HepG2 (cell line): ENCODE measurements around the gene SRRM2. TPM values are rescaled to one million over a fixed set of nuclear protein-coding genes. Genes with fewer than 3 reads are reported as not detected.

Experiments used
- HNRNPUL1 ChIP-seq: fragments of 200-400 bp; formaldehyde crosslinking; IDR thresholded peaks from 2 replicates; pipeline ENCODE4 v1.6.1; 2017; ENCODE audit warnings: low read depth, mild to moderate bottlenecking, low read length, moderate library complexity
- ISX ChIP-seq: sonication (generic); formaldehyde crosslinking; conservative IDR thresholded peaks from 2 replicates; pipeline ENCODE4 v1.5.0; 2020; ENCODE audit warnings: missing genetic modification reagents
- KAT7 ChIP-seq: IDR thresholded peaks from 2 replicates; pipeline ENCODE4 v1.6.1; 2018; ENCODE audit warnings: borderline replicate concordance, missing compliant biosample characterization
- KAT8 ChIP-seq: IDR thresholded peaks from 2 replicates; pipeline ENCODE4 v1.6.1; 2016; ENCODE audit warnings: missing genetic modification reagents, missing compliant biosample characterization
- KLF11 ChIP-seq: IDR thresholded peaks from 2 replicates; pipeline ENCODE4 v1.6.1; 2016; ENCODE audit warnings: missing compliant biosample characterization
- MBNL3 ChIP-seq: fragments of 250-450 bp; sonication (Bioruptor Pico); conservative IDR thresholded peaks from 2 replicates; pipeline ENCODE4 v1.8.0; 2022; ENCODE audit warnings: mild to moderate bottlenecking, inconsistent platforms
- MTA1 ChIP-seq: sonication (generic); formaldehyde crosslinking; IDR thresholded peaks from 2 replicates; pipeline ENCODE4 v1.4.0; 2020; ENCODE audit warnings: missing genetic modification reagents, mild to moderate bottlenecking, borderline replicate concordance
- PHF21A ChIP-seq: sonication (generic); formaldehyde crosslinking; IDR thresholded peaks from 2 replicates; pipeline ENCODE4 v1.5.0; 2020; ENCODE audit warnings: mild to moderate bottlenecking, missing genetic modification reagents
- PPARG ChIP-seq: conservative IDR thresholded peaks from 2 replicates; pipeline ENCODE4 v1.6.1; 2016; ENCODE audit warnings: missing biosample characterization, missing genetic modification reagents
- PRMT3 ChIP-seq: sonication (generic); formaldehyde crosslinking; IDR thresholded peaks from 2 replicates; pipeline ENCODE4 v1.8.1; 2022; ENCODE audit warnings: low read depth, mild to moderate bottlenecking, moderate library complexity, missing genetic modification reagents, borderline replicate concordance
- TBX2 ChIP-seq: sonication (generic); formaldehyde crosslinking; IDR thresholded peaks from 2 replicates; pipeline ENCODE4 v1.5.0; 2020; ENCODE audit warnings: missing genetic modification reagents, mild to moderate bottlenecking, borderline replicate concordance
- ZNF317 ChIP-seq: sonication (generic); formaldehyde crosslinking; IDR thresholded peaks from 2 replicates; pipeline ENCODE4 v1.5.0; 2020; ENCODE audit warnings: mild to moderate bottlenecking, missing genetic modification reagents
- ZNF343 ChIP-seq: sonication (generic); formaldehyde crosslinking; IDR thresholded peaks from 2 replicates; pipeline ENCODE4 v1.4.0; 2020; ENCODE audit warnings: mild to moderate bottlenecking, missing genetic modification reagents
- ZNF460 ChIP-seq: sonication (generic); formaldehyde crosslinking; IDR thresholded peaks from 2 replicates; pipeline ENCODE4 v1.5.1; 2020; ENCODE audit warnings: missing genetic modification reagents, mild to moderate bottlenecking, borderline replicate concordance
- ZNF567 ChIP-seq: sonication (generic); formaldehyde crosslinking; IDR thresholded peaks from 2 replicates; pipeline ENCODE4 v1.8.1; 2023; ENCODE audit warnings: mild to moderate bottlenecking, missing genetic modification reagents, borderline replicate concordance
- ZNF709 ChIP-seq: sonication (generic); formaldehyde crosslinking; IDR thresholded peaks from 2 replicates; pipeline ENCODE4 v1.5.0; 2020; ENCODE audit warnings: mild to moderate bottlenecking, missing genetic modification reagents
- ZNF777 ChIP-seq: sonication (generic); formaldehyde crosslinking; IDR thresholded peaks from 2 replicates; pipeline ENCODE4 v1.4.0; 2020; ENCODE audit warnings: missing genetic modification reagents
- ZNF816 ChIP-seq: sonication (generic); formaldehyde crosslinking; IDR thresholded peaks from 2 replicates; pipeline ENCODE4 v1.8.0; 2022; ENCODE audit warnings: missing genetic modification reagents, mild to moderate bottlenecking, borderline replicate concordance
- polyA plus RNA-seq, 8 experiments: library from polyadenylated mRNA; depleted of rRNA in 3 of 8; stranded (reverse) in 7 of 8; unstranded in 1 of 8; fragments of >200 nt; fragmentation: Illumina TruSeq in 4 of 8; extraction: Trizol in 4 of 8; gene quantifications; 2 replicates each; pipeline versions ENCODE4 v1.2.1 to v1.2.3, GENCODE V29; 2011 to 2016; ENCODE audit warnings: low read depth in 4 of 8, missing spikeins in 1 of 8, mixed read lengths in 1 of 8; ENCODE audit not compliant: insufficient read depth in 1 of 8
- total RNA-seq, 5 experiments: library from RNA; depleted of rRNA; stranded (reverse); fragments of >200 nt; fragmentation: Illumina TruSeq; extraction: Trizol; gene quantifications; 2 replicates each; pipeline ENCODE4 v1.2.3, GENCODE V29; 2016; ENCODE audit warnings: low read depth in 1 of 5
- TF ChIP-seq, protein P1 (sequence below): sonication (generic); formaldehyde crosslinking; IDR thresholded peaks from 2 replicates; pipeline ENCODE4 v1.8.1; 2023; ENCODE audit warnings: mild to moderate bottlenecking, moderate library complexity, missing genetic modification reagents
- TF ChIP-seq, protein P2 (sequence below): sonication (generic); formaldehyde crosslinking; conservative IDR thresholded peaks from 2 replicates; pipeline ENCODE4 v1.8.0; 2022; ENCODE audit warnings: missing genetic modification reagents
- TF ChIP-seq, protein P3 (sequence below): sonication (generic); formaldehyde crosslinking; IDR thresholded peaks from 2 replicates; pipeline ENCODE4 v1.5.1; 2020; ENCODE audit warnings: missing genetic modification reagents, mild to moderate bottlenecking, borderline replicate concordance
- TF ChIP-seq, protein P4 (sequence below): sonication (generic); formaldehyde crosslinking; IDR thresholded peaks from 2 replicates; pipeline ENCODE4 v1.4.0; 2020; ENCODE audit warnings: missing genetic modification reagents, mild to moderate bottlenecking, borderline replicate concordance

The SRRM2 gene
- total and polyA plus RNA-seq, 2 of the 13 experiments (the other 11 are each of a cell fraction or from before 2014, with no cell fraction given): 50.4 to 112 TPM

DNA sequence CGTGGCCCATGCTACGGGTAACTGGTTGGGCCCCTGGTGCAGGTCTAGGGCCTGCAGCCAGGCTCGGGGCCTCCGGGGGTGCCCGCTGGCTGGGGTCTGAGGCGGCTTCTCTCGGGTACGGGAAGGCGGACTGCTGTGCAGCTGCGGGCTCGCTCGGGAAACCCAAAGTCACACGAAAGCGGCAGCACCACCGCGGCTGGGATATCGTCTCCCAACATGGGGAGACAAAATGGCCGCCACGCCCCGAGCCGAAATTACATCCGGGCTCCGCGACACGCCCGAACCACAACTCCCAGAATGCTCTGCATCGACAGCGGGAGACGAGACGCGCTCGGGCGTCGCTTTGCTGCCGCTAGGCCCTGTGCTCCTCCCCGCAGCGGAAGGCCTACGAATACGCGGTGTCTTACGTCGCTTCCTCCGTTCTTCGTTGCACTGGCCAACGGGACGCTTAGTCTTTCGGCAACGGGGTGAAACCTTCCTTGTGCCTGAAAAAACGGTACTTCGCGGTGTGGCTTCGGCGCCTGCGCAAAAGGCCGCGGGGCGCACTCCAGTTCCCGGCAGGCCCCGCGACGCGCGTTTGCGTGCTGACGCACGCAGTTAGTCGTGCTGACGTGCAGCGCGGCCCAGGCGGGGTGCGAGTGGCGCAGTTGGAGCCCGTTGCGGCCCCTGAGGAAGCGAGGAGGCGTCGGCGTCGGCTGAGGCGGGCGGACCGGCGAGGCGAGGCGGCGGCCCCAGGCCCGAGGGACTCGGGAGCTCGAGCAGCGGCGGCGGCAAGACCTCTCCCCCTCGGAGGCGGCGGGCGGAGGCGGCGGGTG, at the start of gene SRRM2 (continued):
- TF ChIP-seq, protein P1, sequence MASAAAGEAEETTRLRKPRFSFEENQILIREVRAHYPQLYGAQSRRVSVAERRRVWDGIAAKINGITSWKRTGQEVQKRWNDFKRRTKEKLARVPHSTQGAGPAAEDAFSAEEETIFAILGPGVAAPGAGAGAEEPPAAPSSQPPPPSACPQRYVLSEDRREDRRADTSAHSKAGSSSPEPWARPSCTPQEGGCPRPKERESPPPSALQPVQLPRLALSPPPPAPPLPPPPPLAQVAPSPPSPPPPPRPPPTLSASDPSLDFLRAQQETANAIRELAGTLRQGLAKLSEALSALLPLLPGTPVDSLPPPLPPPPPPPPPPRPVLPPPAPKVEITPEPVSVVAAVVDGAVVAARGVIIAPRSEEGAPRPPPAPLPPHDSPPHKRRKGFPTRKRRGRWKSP: peak; percentile 81
- TF ChIP-seq KAT7: 0 out of 2 replicates have a peak, but pooled peaks have one; percentile 34
- no peak; the same call in 1 of the 2 replicates for TF ChIP-seq ZNF460
- TF ChIP-seq TBX2 (CRISPR knock-in tag): peak; percentile 91
- TF ChIP-seq, protein P2, sequence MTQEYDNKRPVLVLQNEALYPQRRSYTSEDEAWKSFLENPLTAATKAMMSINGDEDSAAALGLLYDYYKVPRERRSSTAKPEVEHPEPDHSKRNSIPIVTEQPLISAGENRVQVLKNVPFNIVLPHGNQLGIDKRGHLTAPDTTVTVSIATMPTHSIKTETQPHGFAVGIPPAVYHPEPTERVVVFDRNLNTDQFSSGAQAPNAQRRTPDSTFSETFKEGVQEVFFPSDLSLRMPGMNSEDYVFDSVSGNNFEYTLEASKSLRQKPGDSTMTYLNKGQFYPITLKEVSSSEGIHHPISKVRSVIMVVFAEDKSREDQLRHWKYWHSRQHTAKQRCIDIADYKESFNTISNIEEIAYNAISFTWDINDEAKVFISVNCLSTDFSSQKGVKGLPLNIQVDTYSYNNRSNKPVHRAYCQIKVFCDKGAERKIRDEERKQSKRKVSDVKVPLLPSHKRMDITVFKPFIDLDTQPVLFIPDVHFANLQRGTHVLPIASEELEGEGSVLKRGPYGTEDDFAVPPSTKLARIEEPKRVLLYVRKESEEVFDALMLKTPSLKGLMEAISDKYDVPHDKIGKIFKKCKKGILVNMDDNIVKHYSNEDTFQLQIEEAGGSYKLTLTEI (CRISPR knock-in tag): no peak
- TF ChIP-seq MTA1 (CRISPR knock-in tag): no peak
- TF ChIP-seq PRMT3 (CRISPR knock-in tag): peak; percentile 25; the same call in 1 of the 2 replicates
- TF ChIP-seq KAT8: peak; percentile 93
- TF ChIP-seq ZNF777 (CRISPR knock-in tag): peak; percentile 89
- no peak for TF ChIP-seq ZNF567
- TF ChIP-seq KLF11 (CRISPR knock-in tag): 0 out of 2 replicates have a peak, but pooled peaks have one; percentile 55
- TF ChIP-seq MBNL3 (CRISPR knock-in tag): no peak
- TF ChIP-seq ISX: peak; percentile 75; the same call in 1 of the 2 replicates
- peak; percentile 13; the same call in 1 of the 2 replicates for TF ChIP-seq ZNF709
- peak; percentile 89 for TF ChIP-seq PHF21A (CRISPR knock-in tag)
- peak; percentile 62 for TF ChIP-seq ZNF317
- TF ChIP-seq HNRNPUL1: no peak
- TF ChIP-seq, protein P3, sequence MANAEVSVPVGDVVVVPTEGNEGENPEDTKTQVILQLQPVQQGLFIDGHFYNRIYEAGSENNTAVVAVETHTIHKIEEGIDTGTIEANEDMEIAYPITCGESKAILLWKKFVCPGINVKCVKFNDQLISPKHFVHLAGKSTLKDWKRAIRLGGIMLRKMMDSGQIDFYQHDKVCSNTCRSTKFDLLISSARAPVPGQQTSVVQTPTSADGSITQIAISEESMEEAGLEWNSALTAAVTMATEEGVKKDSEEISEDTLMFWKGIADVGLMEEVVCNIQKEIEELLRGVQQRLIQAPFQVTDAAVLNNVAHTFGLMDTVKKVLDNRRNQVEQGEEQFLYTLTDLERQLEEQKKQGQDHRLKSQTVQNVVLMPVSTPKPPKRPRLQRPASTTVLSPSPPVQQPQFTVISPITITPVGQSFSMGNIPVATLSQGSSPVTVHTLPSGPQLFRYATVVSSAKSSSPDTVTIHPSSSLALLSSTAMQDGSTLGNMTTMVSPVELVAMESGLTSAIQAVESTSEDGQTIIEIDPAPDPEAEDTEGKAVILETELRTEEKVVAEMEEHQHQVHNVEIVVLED: peak; percentile 99
- TF ChIP-seq ZNF816 (CRISPR knock-in tag): peak; percentile 85; the same call in 1 of the 2 replicates
- TF ChIP-seq, protein P4, sequence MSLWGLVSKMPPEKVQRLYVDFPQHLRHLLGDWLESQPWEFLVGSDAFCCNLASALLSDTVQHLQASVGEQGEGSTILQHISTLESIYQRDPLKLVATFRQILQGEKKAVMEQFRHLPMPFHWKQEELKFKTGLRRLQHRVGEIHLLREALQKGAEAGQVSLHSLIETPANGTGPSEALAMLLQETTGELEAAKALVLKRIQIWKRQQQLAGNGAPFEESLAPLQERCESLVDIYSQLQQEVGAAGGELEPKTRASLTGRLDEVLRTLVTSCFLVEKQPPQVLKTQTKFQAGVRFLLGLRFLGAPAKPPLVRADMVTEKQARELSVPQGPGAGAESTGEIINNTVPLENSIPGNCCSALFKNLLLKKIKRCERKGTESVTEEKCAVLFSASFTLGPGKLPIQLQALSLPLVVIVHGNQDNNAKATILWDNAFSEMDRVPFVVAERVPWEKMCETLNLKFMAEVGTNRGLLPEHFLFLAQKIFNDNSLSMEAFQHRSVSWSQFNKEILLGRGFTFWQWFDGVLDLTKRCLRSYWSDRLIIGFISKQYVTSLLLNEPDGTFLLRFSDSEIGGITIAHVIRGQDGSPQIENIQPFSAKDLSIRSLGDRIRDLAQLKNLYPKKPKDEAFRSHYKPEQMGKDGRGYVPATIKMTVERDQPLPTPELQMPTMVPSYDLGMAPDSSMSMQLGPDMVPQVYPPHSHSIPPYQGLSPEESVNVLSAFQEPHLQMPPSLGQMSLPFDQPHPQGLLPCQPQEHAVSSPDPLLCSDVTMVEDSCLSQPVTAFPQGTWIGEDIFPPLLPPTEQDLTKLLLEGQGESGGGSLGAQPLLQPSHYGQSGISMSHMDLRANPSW (CRISPR knock-in tag): no peak
- peak; percentile 32; the same call in 1 of the 2 replicates for TF ChIP-seq PPARG (CRISPR knock-in tag)
- TF ChIP-seq ZNF343 (CRISPR knock-in tag): peak; percentile 45; the same call in 1 of the 2 replicates
